Colonic mucosa (tissue), 4 donors: Measurements from ENCODE around the gene GLS2. TPM values are rescaled to one million over a fixed set of nuclear protein-coding genes. Genes with fewer than 3 reads are reported as not detected.

Source experiments
- DNase-seq: peaks from one replicate; pipeline ENCODE4 v3.0.0-alpha.2; 2020
- H3K27ac ChIP-seq: fragments of 200-600 bp; one replicate; pipeline ENCODE4 v1.8.0; 2021
- H3K27me3 ChIP-seq: fragments of 200-600 bp; one replicate; pipeline ENCODE4 v1.8.0; 2021
- H3K36me3 ChIP-seq: fragments of 200-600 bp; one replicate; pipeline ENCODE4 v1.8.0; 2021
- H3K4me1 ChIP-seq: fragments of 200-600 bp; one replicate; pipeline ENCODE4 v1.8.0; 2021; ENCODE audit warnings: mild to moderate bottlenecking
- H3K4me3 ChIP-seq: fragments of 200-600 bp; one replicate; pipeline ENCODE4 v1.8.0; 2021
- H3K9ac ChIP-seq, 2 donors: one replicate each; pipeline ENCODE4 v1.7.0; 2013; ENCODE audit warnings: control low read depth in 2 of 2, low read depth in 2 of 2, low read length in 2 of 2
- H3K9me3 ChIP-seq: fragments of 200-600 bp; one replicate; pipeline ENCODE4 v1.8.0; 2021
- intact Hi-C: fragments of 100-400 bp; cut with DNase I; formaldehyde crosslinking; loops from one replicate; pipeline ENCODE4 v1.14.1; 2022
- total RNA-seq, 2 donors: library from RNA; stranded (reverse); fragmentation: NEBNext Ultra II Directional in 1 of 2; extraction: Animal tissue kit (Norgen Biotek cat#: 25700) in 1 of 2; gene quantifications; one replicate each; pipeline ENCODE4 v1.2.1, GENCODE V29; 2021
- TF ChIP-seq, protein P1 (sequence below): fragments of 200-600 bp; IDR thresholded peaks from one replicate; pipeline ENCODE4 v1.8.0; 2022; ENCODE audit warnings: antibody characterized with exemption, mild to moderate bottlenecking
- donor health status: healthy.
- donor health status: DM: no; HTN: no; CAD: no.
- donor health status: DM: no; HTN: no; CAD: no.

GLS2 gene
- total RNA-seq, 2 donors from 2014 or later, result 1.7 to 3.0 TPM

DNA sequence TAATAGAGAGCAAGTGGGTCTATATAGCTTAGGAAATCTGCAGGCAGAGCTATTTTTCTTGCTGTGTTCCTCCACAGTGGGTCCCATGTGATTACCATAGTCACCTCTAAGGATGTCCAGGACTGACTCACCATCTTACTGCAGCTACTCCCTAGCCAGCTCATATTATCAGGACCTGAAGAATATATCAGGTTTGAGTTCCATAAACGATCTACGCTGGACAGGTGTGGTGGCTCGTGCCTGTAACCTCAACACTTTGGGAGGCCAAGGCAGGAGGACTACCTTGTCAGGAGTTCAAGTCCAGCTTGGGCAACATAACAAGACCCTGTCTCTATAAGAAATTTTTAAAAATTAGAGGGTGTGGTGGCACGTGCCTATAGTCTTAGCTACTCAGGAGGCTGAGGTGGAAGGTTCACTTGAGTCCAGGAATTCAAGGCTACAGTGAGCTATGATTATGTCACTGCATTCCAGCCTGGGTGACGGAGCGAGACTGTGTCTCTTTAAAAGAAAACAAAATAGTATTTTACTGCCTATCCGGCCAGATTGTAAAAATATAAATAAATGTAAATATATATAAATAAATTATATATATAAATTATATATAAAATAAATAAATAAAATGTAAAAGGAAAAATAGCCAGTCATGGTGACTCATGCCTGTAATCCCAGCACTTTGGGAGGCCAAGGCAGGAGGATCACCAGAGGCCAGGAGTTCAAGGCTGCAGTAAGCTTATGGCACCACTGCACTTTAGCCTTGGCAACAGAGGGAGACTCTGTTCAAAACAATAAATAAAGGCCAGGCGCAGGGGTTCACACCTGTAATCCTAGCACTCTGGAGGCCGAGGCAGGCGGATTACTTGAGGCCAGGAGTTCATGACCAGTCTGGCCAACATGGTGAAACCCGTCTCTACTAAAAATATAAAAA is 26.5 kb downstream of the GLS2 start:
- H3K9ac ChIP-seq, result no peak overlapping the region
- no peaks in the 10 kb centered on the region for H3K27me3 ChIP-seq
- H3K36me3 ChIP-seq, result no peaks in the 10 kb centered on the region
- no peaks in the 10 kb centered on the region for H3K9me3 ChIP-seq
- TF ChIP-seq, protein P1, sequence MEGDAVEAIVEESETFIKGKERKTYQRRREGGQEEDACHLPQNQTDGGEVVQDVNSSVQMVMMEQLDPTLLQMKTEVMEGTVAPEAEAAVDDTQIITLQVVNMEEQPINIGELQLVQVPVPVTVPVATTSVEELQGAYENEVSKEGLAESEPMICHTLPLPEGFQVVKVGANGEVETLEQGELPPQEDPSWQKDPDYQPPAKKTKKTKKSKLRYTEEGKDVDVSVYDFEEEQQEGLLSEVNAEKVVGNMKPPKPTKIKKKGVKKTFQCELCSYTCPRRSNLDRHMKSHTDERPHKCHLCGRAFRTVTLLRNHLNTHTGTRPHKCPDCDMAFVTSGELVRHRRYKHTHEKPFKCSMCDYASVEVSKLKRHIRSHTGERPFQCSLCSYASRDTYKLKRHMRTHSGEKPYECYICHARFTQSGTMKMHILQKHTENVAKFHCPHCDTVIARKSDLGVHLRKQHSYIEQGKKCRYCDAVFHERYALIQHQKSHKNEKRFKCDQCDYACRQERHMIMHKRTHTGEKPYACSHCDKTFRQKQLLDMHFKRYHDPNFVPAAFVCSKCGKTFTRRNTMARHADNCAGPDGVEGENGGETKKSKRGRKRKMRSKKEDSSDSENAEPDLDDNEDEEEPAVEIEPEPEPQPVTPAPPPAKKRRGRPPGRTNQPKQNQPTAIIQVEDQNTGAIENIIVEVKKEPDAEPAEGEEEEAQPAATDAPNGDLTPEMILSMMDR, result no peak
- intact Hi-C loops, result loop anchor here (5.0 kb wide), 1 partner anchor 269 kb away; no protein-coding TSS in a partner anchor
- no peak overlapping the region for H3K27ac ChIP-seq
- no peak for DNase-seq
- no peaks in the 10 kb centered on the region for H3K4me1 ChIP-seq
- no peak overlapping the region for H3K4me3 ChIP-seq

GRCh38 chr12:56457817-56458216 is 30.1 kb downstream of the GLS2 start:
- Histone ChIP-seq H3K27me3 (no peaks in the 10 kb centered on the region), H3K4me3 (no peak overlapping the region), H3K9me3 (no peaks in the 10 kb centered on the region), H3K4me1 (no peaks in the 10 kb centered on the region), H3K27ac (no peak overlapping the region), H3K9ac (no peak overlapping the region), H3K36me3 (no peaks in the 10 kb centered on the region)
- intact Hi-C loops, result no loop called here
- TF ChIP-seq, protein P1, result no peak
- DNase-seq, result no peak

DNA sequence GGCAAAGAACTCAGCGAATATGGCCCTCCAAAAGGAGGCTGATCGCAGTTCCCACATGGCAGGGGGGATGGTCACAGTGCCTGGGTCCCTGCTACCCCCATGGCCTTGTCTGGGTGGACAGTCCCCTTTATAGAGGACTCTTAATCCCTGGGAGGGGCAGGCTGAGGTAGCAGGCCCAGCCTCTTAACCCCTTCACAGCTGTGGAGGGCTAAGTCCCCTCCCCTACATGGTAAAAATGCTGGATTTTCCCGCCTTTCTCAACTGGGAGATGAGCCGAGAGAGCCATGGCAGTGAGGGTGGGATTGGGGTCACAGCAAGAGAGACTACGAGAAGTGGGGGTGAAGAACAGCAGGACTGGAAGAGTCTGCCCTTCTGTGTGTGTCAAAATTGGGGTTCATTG is 33.4 kb downstream of the GLS2 start, which contains the start of gene MIP:
TSS of gene MIP (minus strand) at position 101 of the 400 bp plus-strand sequence. CDS start at position 57, 44 bp downstream.
- intact Hi-C loops, result no loop called here
- H3K27ac ChIP-seq, result no peak within 1 kb of the TSS
- H3K4me3 ChIP-seq, result no peak within 1 kb of the TSS
- no peaks in the 10 kb centered on the region for H3K9me3 ChIP-seq
- no peak within 1 kb of the TSS for H3K9ac ChIP-seq
- H3K27me3 ChIP-seq, result no peaks in the 10 kb centered on the region
- H3K4me1 ChIP-seq, result no peaks in the 10 kb centered on the region
- TF ChIP-seq, protein P1, result no peak
- no peaks in the 10 kb centered on the region for H3K36me3 ChIP-seq
- DNase-seq, result no peak

DNA sequence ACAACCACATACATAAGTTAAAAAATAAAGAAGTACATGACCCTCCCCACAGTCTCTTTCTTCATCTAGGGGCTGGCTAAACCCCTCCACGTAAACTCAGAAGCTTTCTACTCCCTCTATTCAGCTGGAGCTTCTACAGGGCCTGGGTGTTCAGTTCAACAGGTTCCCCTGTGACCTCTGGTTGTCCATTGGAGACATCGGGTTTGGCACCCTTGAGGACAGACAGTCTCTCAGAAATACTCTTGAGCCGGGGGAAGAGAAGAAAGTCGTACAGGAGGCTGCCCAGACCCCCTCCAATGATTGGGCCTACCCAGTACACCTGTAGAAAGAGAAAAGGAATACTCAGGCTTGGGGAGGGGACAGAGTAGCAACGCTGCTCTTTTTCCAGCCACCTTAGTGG is 36.8 kb downstream of the GLS2 start:
- TF ChIP-seq, protein P1, result no peak
- H3K36me3 ChIP-seq, result no peaks in the 10 kb centered on the region
- no peak overlapping the region for H3K27ac ChIP-seq
- no peak overlapping the region for H3K9ac ChIP-seq
- intact Hi-C loops, result no loop called here
- DNase-seq, result no peak
- H3K4me3 ChIP-seq, result no peak overlapping the region
- no peaks in the 10 kb centered on the region for H3K27me3 ChIP-seq
- H3K4me1 ChIP-seq, result no peaks in the 10 kb centered on the region
- no peaks in the 10 kb centered on the region for H3K9me3 ChIP-seq

DNA sequence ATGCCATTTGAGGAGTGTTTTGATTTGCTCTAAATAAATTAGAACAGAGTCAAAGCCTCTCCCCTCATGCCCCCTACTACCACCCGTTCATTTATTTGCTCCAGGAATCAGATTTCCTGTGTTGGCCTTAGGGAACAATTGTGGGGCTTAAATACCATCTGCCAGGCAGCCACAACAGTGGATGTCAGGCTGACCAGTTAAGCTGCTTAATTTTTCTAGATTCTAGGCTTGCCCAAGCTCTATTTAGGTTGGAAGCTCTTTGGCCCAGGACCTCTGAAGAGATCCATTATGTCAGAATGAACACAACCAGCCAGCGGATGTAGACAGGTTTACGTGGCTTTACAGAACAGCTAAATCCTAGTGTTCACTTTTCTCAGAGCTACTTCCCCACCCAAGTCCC is 37.7 kb downstream of the GLS2 start:
- no peak overlapping the region for H3K27ac ChIP-seq
- no peaks in the 10 kb centered on the region for H3K4me1 ChIP-seq

More for the DNA sequence above, 37.7 kb downstream of the GLS2 start:
- H3K9ac ChIP-seq, result no peak overlapping the region
- no peaks in the 10 kb centered on the region for H3K9me3 ChIP-seq
- no peaks in the 10 kb centered on the region for H3K36me3 ChIP-seq
- DNase-seq, result no peak
- TF ChIP-seq, protein P1, result no peak
- H3K4me3 ChIP-seq, result no peak overlapping the region
- no peaks in the 10 kb centered on the region for H3K27me3 ChIP-seq
- intact Hi-C loops, result no loop called here
